CD4-positive, CD25-positive, alpha-beta regulatory T cell (primary cell): ENCODE measurements around the gene FAR2. TPM values are rescaled to one million over a fixed set of nuclear protein-coding genes. Genes with fewer than 3 reads are reported as not detected.

Experiments used
- ATAC-seq, 2 donors: fragments of 150-1000 bp; cut with Tn5 transposase; one replicate each; pipeline ENCODE4 v1.10.0; 2021; ENCODE audit warnings: low read depth in 2 of 2, moderate number of reproducible peaks in 2 of 2, moderate library complexity in 1 of 2
- DNase-seq, 3 donors: peaks; one replicate each; pipeline versions ENCODE4 v3.0.0 to v3.0.0-alpha.2; 2012 to 2022; ENCODE audit warnings: mixed read lengths in 1 of 3
- H3K27ac ChIP-seq: one replicate; pipeline ENCODE4 v1.7.0; 2013; ENCODE audit warnings: mild to moderate bottlenecking, low read length; ENCODE audit not compliant: insufficient read depth, poor library complexity, severe bottlenecking
- H3K27me3 ChIP-seq: one replicate; pipeline ENCODE4 v1.7.0; 2013; ENCODE audit warnings: low read length; ENCODE audit not compliant: control insufficient read depth, insufficient read depth
- H3K36me3 ChIP-seq: one replicate; pipeline ENCODE4 v1.7.0; 2013; ENCODE audit warnings: mild to moderate bottlenecking, low read length, moderate library complexity; ENCODE audit not compliant: control insufficient read depth, insufficient read depth
- H3K4me1 ChIP-seq: 2 replicates; pipeline ENCODE4 v1.7.0; 2013; ENCODE audit warnings: mild to moderate bottlenecking, low read length; ENCODE audit not compliant: insufficient read depth, control insufficient read depth, poor library complexity, severe bottlenecking
- H3K4me3 ChIP-seq: one replicate; pipeline ENCODE4 v1.7.0; 2013; ENCODE audit warnings: low read depth, mild to moderate bottlenecking, low read length, moderate library complexity
- H3K9me3 ChIP-seq, 2 experiments: 1 replicate in 1 of 2; 2 replicates in 1 of 2; pipeline ENCODE4 v1.7.0; 2013; ENCODE audit warnings: low read length in 2 of 2, mild to moderate bottlenecking in 1 of 2, moderate library complexity in 1 of 2; ENCODE audit not compliant: control insufficient read depth in 2 of 2
- H3K27ac Mint-ChIP-seq, 3 donors: one replicate each; pipeline ENCODE4 v1.8.0; 2020 to 2022; ENCODE audit warnings: mild to moderate bottlenecking in 3 of 3, mixed read lengths in 3 of 3, moderate library complexity in 2 of 3
- H3K27me3 Mint-ChIP-seq: one replicate; pipeline ENCODE4 v1.8.0; 2022; ENCODE audit warnings: mild to moderate bottlenecking, mixed read lengths
- H3K36me3 Mint-ChIP-seq: one replicate; pipeline ENCODE4 v1.8.0; 2020; ENCODE audit warnings: mixed read lengths
- H3K4me1 Mint-ChIP-seq, 4 donors: one replicate each; pipeline ENCODE4 v1.8.0; 2020 to 2022; ENCODE audit warnings: mixed read lengths in 4 of 4, mild to moderate bottlenecking in 1 of 4
- H3K4me3 Mint-ChIP-seq, 4 donors: one replicate each; pipeline ENCODE4 v1.8.0; 2020 to 2022; ENCODE audit warnings: mild to moderate bottlenecking in 4 of 4, mixed read lengths in 4 of 4, moderate library complexity in 3 of 4
- H3K9me3 Mint-ChIP-seq, 7 donors: one replicate each; pipeline ENCODE4 v1.8.0; 2020 to 2022; ENCODE audit warnings: mixed read lengths in 7 of 7, mild to moderate bottlenecking in 3 of 7, moderate library complexity in 2 of 7
- polyA plus RNA-seq, 4 donors: library from polyadenylated mRNA; unstranded; fragments of 300-500 nt; fragmentation: Illumina TruSeq; gene quantifications; one replicate each; pipeline ENCODE4 v1.2.3, GENCODE V29; 2021
- total RNA-seq: library from RNA; stranded (reverse); gene quantifications from one replicate; pipeline ENCODE4 v1.2.3, GENCODE V29; 2022

Gene FAR2
- total and polyA plus RNA-seq, 5 donors from 2014 or later: 7.4 to 14.6 (median 12.6) TPM

DNA sequence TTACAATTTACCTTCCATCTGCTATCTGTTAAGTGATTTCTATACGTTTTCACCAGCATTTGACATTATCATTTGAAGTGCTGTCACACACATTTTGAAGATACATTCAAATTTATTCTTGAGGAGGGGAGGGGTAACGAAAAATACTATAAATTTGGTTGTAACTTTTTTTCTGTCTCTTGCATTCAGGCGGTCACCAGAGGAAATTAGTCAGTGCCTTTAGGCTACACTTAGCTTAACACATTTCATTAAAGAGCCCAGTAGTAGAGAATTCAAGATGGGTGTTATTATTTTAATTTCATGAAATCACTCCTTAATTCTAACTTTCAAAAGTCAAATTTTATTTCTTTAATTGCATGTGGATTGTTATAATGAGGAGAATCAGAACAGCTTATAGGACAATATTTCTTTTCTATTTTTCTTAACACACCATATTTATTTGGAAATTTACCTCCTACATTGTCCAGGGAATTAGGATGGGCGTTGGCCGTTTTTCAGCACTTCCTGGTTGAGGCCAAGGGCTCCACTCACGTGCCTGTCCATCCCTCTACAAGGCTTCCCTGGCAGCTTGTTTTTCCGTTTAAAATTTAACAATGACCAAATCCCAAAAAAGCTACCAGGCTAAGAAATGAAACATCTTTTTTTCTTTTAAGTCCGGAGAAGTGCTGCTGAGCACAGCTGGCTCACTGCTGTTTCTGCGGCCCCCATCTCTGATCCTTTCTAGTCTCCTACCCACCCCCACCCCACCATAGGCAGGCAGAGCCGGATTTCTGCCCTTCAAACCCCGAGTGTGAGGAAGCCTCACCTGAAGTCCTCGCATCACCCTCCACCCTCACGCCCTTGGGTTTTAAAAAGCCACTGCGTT lies 1.1 kb upstream of the FAR2 start:
- peak overlapping the region; percentile 35 to 88 (median 84) for H3K27ac Mint-ChIP-seq
- Histone ChIP-seq H3K27me3 (no peaks in the 10 kb centered on the region), H3K36me3 (no peaks in the 10 kb centered on the region), H3K4me1 (peaks cover 21% of the 10 kb centered on the region), H3K9me3 (no peaks in the 10 kb centered on the region), H3K27ac (no peak overlapping the region), H3K4me3 (peak overlapping the region; percentile 83)
- no peak for DNase-seq
- H3K36me3 Mint-ChIP-seq: no peaks in the 10 kb centered on the region
- H3K27me3 Mint-ChIP-seq: no peaks in the 10 kb centered on the region
- H3K4me1 Mint-ChIP-seq: peaks cover 2 to 44% (median 18%) of the 10 kb centered on the region in 4 donors
- peak overlapping the region; percentile 94 to 97 (median 96) for H3K4me3 Mint-ChIP-seq
- peaks cover 0 to 3% (median 0%) of the 10 kb centered on the region in 7 donors for H3K9me3 Mint-ChIP-seq
- no peak for ATAC-seq

DNA sequence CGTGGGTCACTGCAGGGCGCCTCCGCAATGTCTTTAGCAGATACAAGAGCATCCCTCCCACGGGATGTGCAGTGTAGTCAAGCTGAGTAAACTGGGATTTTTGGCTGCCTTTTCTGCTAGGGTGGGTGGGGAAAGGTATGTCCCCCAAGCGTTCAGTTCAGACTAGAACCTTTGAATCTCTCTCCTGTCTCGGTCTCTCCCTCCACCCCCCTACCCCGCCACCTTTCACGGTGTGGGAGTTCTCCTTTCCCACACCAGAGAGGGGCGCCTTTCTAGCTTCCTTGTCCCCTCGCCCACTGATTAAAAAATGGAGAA lies 525 bp upstream of the FAR2 start:
- H3K36me3 Mint-ChIP-seq: no peaks in the 10 kb centered on the region
- H3K27me3 Mint-ChIP-seq: no peaks in the 10 kb centered on the region
- H3K27ac ChIP-seq: peak overlapping the region; percentile 62
- H3K4me1 ChIP-seq: peaks cover 21% of the 10 kb centered on the region
- ATAC-seq: peak; percentile 21 to 36
- H3K27me3 ChIP-seq: no peaks in the 10 kb centered on the region
- H3K9me3 Mint-ChIP-seq: peaks cover 0 to 4% (median 0%) of the 10 kb centered on the region in 7 donors
- peak overlapping the region; percentile 94 to 97 (median 96) for H3K4me3 Mint-ChIP-seq
- H3K4me1 Mint-ChIP-seq: peaks cover 4 to 50% (median 23%) of the 10 kb centered on the region in 4 donors
- DNase-seq: peak in 1 of 3 donors; percentile 8
- H3K9me3 ChIP-seq: no peaks in the 10 kb centered on the region
- peak overlapping the region; percentile 84 to 97 (median 88) for H3K27ac Mint-ChIP-seq
- H3K36me3 ChIP-seq: no peaks in the 10 kb centered on the region
- peak overlapping the region; percentile 83 for H3K4me3 ChIP-seq

DNA sequence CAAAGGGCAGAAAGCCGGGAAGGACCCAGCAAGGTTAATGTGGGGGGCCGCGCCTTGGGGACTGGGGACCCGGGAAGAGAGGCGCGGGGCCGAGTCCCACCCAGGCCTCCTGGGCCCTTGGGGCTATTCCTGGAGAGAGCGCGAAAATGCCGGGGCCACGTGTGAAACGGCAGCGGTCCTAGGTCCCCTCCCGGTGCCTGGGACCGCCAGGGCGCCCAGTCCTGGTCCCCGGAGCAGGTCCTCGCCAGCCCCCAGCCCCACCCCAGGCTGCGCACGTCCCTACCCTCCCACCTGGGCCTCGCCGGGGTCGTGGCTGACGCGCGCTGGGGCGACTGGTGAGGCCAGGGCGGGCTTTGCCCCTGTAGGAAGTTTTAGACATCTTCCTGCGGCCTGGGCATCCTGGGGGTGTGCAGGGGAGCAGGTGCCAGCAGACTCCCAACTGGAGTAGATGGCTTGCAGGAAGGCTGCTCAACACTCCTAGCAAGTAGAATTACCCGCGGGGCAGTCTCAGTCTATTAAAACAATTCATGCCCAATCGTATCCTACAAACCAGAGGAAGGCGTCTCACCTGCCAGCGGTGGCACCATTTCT lies 708 bp downstream of the FAR2 start:
- no peaks in the 10 kb centered on the region for H3K36me3 ChIP-seq
- DNase-seq (peak in 1 of 3 donors; percentile 4), ATAC-seq (no peak)
- peaks cover 21% of the 10 kb centered on the region for H3K4me1 ChIP-seq
- H3K9me3 Mint-ChIP-seq: peaks cover 0 to 1% (median 0%) of the 10 kb centered on the region in 7 donors
- H3K27me3 ChIP-seq: no peaks in the 10 kb centered on the region
- H3K27ac ChIP-seq: peak overlapping the region; percentile 62
- H3K9me3 ChIP-seq: no peaks in the 10 kb centered on the region
- H3K27me3 Mint-ChIP-seq: no peaks in the 10 kb centered on the region
- peak overlapping the region in 1 of 3 donors; percentile 26 for H3K27ac Mint-ChIP-seq
- H3K4me3 ChIP-seq: peak overlapping the region; percentile 54
- peak overlapping the region; percentile 94 to 97 (median 96) for H3K4me3 Mint-ChIP-seq
- no peaks in the 10 kb centered on the region for H3K36me3 Mint-ChIP-seq
- peaks cover 4 to 63% (median 26%) of the 10 kb centered on the region in 4 donors for H3K4me1 Mint-ChIP-seq

DNA sequence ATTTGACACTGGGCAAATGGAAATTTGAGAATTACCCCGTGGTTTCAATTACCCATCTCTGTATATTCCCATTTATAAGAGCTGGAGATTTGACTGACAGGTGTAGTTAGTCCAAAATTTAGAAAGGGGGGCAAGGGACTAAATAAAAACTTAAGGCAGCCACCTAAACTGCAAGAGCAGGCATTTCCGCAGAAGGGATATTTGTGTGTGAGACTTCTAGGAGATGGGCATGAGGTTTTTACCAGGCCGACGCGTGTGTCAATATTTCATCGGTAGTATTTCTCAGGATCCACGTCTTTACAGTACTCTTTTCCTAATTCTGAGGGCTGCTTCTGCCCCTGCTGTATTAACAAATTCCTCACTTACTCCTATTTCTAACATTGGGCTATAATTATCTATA lies 1.4 kb downstream of the FAR2 start:
- Mint-ChIP-seq H3K27me3 (no peaks in the 10 kb centered on the region), H3K27ac (no peak overlapping the region), H3K36me3 (no peaks in the 10 kb centered on the region), H3K4me1 (peaks cover 4 to 67% (median 26%) of the 10 kb centered on the region in 4 donors), H3K4me3 (peak overlapping the region; percentile 14 to 92 (median 74)), H3K9me3 (peaks cover 0 to 1% (median 0%) of the 10 kb centered on the region in 7 donors)
- no peaks in the 10 kb centered on the region for H3K27me3 ChIP-seq
- H3K27ac ChIP-seq: no peak overlapping the region
- H3K4me3 ChIP-seq: peak overlapping the region; percentile 54
- DNase-seq (no peak), ATAC-seq (no peak)
- peaks cover 21% of the 10 kb centered on the region for H3K4me1 ChIP-seq
- no peaks in the 10 kb centered on the region for H3K9me3 ChIP-seq
- no peaks in the 10 kb centered on the region for H3K36me3 ChIP-seq

DNA sequence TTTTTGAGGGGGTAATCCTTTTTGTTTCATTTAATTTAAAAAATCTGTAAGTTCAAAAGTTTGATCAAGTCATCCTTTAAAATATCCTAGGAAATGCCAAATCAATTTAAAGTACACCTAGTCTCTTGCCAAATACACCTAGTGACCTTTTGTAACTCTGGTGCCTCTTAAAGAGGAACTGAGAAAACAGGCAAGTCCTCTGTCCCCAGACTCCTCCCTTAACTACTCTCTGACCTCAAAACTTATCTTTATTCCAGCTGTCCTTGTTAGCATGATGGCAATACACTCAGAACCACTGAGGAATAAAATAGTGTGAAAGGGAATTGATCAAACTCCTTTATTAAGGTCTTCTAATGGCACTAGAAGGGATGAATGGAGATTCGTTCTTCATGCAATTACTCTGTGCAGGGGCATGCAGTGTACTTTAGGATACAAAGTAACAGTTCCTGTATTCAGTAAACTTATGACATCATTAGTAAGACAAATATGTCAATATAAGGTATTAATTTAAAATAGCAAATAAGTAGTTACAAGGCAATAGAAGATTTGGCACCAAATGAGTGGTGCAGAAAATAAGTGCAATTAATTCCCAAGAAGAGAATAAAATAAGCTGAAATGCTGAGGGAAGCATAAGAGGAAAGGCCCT lies 3.3 kb downstream of the FAR2 start:
- ATAC-seq (no peak), DNase-seq (no peak)
- Mint-ChIP-seq H3K4me1 (peaks cover 4 to 61% (median 26%) of the 10 kb centered on the region in 4 donors), H3K36me3 (no peaks in the 10 kb centered on the region), H3K9me3 (peaks cover 0 to 1% (median 0%) of the 10 kb centered on the region in 7 donors), H3K27ac (no peak overlapping the region), H3K27me3 (no peaks in the 10 kb centered on the region), H3K4me3 (no peak overlapping the region)
- Histone ChIP-seq H3K36me3 (no peaks in the 10 kb centered on the region), H3K27me3 (no peaks in the 10 kb centered on the region), H3K4me3 (no peak overlapping the region), H3K27ac (no peak overlapping the region), H3K4me1 (peaks cover 21% of the 10 kb centered on the region), H3K9me3 (no peaks in the 10 kb centered on the region)

- DNase-seq: no peak
- Histone ChIP-seq H3K36me3 (no peaks in the 10 kb centered on the region), H3K4me1 (peaks cover 17% of the 10 kb centered on the region), H3K27me3 (no peaks in the 10 kb centered on the region), H3K4me3 (no peak overlapping the region), H3K27ac (no peak overlapping the region), H3K9me3 (no peaks in the 10 kb centered on the region)
- Mint-ChIP-seq H3K4me1 (peaks cover 4 to 54% (median 22%) of the 10 kb centered on the region in 4 donors), H3K27me3 (no peaks in the 10 kb centered on the region), H3K4me3 (peak overlapping the region in 2 of 4 donors; percentile 10 to 29), H3K27ac (peak overlapping the region in 1 of 3 donors; percentile 64), H3K36me3 (no peaks in the 10 kb centered on the region), H3K9me3 (peaks cover 0 to 1% (median 0%) of the 10 kb centered on the region in 7 donors)
- ATAC-seq: no peak
Observed at GRCh38 chr12:29152981-29153630, 4.0 kb downstream of the FAR2 start.

DNA sequence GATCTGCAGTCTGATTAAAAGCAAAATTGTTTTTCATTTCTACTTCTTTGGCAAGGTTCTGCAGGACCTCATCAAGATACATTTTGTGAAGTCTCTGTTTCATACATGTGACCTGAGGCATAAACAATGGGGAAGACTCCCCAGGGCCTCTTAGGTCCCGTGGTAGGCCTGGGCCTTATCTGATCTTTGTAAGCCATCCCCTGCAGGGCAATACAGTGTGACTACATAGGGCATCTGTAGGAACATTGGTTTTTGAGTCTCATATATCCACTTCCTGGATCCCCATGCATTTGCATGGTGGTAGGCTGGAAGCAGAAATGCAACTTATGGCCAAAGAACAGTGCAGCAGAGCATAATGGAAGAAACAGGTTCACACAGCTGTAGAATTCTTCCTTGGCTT lies 6.0 kb downstream of the FAR2 start:
- H3K27me3 Mint-ChIP-seq: no peaks in the 10 kb centered on the region
- H3K9me3 Mint-ChIP-seq: peaks cover 0 to 1% (median 0%) of the 10 kb centered on the region in 7 donors
- H3K4me1 ChIP-seq: peaks cover 8% of the 10 kb centered on the region
- no peaks in the 10 kb centered on the region for H3K36me3 ChIP-seq
- DNase-seq: no peak
- H3K27ac ChIP-seq: no peak overlapping the region
- H3K36me3 Mint-ChIP-seq: no peaks in the 10 kb centered on the region
- no peak overlapping the region for H3K4me3 Mint-ChIP-seq
- H3K27ac Mint-ChIP-seq: no peak overlapping the region
- H3K4me3 ChIP-seq: no peak overlapping the region
- peaks cover 8 to 59% (median 22%) of the 10 kb centered on the region in 4 donors for H3K4me1 Mint-ChIP-seq
- no peaks in the 10 kb centered on the region for H3K27me3 ChIP-seq
- ATAC-seq: no peak
- no peaks in the 10 kb centered on the region for H3K9me3 ChIP-seq
